LHCN-M2 (cell line): ENCODE data around the gene ABCA7. TPM values are rescaled to one million over a fixed set of nuclear protein-coding genes. Genes with fewer than 3 reads are reported as not detected.

Source experiments
- DNase-seq: peaks from one replicate; pipeline ENCODE4 v3.0.0-alpha.2; 2012; ENCODE audit warnings: low read depth
- total RNA-seq: library from RNA; depleted of rRNA; stranded (reverse); fragments of >200 nt; gene quantifications from 2 replicates; pipeline ENCODE4 v1.2.3, GENCODE V29; 2014

The ABCA7 gene
- total RNA-seq, 1 experiment from 2014 or later = 21.5 TPM

- DNase-seq = no peak
Observed at GRCh38 chr19:1004204-1004802, 35.6 kb upstream of the ABCA7 start.

- no peak for DNase-seq
Observed at GRCh38 chr19:1004803-1005664, 34.9 kb upstream of the ABCA7 start.

- no peak for DNase-seq
Observed at GRCh38 chr19:1006711-1007398, 33.1 kb upstream of the ABCA7 start.

- no peak for DNase-seq
Observed at GRCh38 chr19:1007399-1008251, 32.3 kb upstream of the ABCA7 start.

GRCh38 chr19:1008268-1009040 lies 31.5 kb upstream of the ABCA7 start:
- no peak for DNase-seq

GRCh38 chr19:1009041-1009980 lies 30.6 kb upstream of the ABCA7 start:
- DNase-seq = no peak

GRCh38 chr19:1009981-1010538 lies 29.8 kb upstream of the ABCA7 start:
- DNase-seq = no peak

GRCh38 chr19:1010586-1011510 lies 29.1 kb upstream of the ABCA7 start:
- DNase-seq = no peak

- DNase-seq = no peak
Observed at GRCh38 chr19:1011831-1012333, 28.0 kb upstream of the ABCA7 start.

GRCh38 chr19:1012334-1012733 lies 27.6 kb upstream of the ABCA7 start:
- no peak for DNase-seq

GRCh38 chr19:1013218-1013617 lies 26.7 kb upstream of the ABCA7 start:
- DNase-seq = no peak

GRCh38 chr19:1014161-1015060 lies 25.5 kb upstream of the ABCA7 start:
- DNase-seq = no peak

- DNase-seq = no peak
Observed at GRCh38 chr19:1015061-1015781, 24.7 kb upstream of the ABCA7 start.

- no peak for DNase-seq
Observed at GRCh38 chr19:1015782-1016646, 23.9 kb upstream of the ABCA7 start.

GRCh38 chr19:1016647-1017114 lies 23.2 kb upstream of the ABCA7 start:
- peak; percentile 62 for DNase-seq
